Peyer's patch (tissue), 4 donors: ENCODE results near the gene ZBTB46. TPM values are rescaled to one million over a fixed set of nuclear protein-coding genes. Genes with fewer than 3 reads are reported as not detected.

ENCODE experiments used
- DNase-seq, 3 donors: peaks; one replicate each; pipeline ENCODE4 v3.0.0-alpha.2; 2017 to 2019
- H3K27ac ChIP-seq, 4 donors: fragments of 200-600 bp; sonication (generic); one replicate each; pipeline ENCODE4 v1.5.1; 2016 to 2019
- H3K27me3 ChIP-seq, 2 donors: fragments of 200-600 bp; sonication (generic); one replicate each; pipeline ENCODE4 v1.5.1; 2019
- H3K36me3 ChIP-seq, 3 donors: fragments of 200-600 bp; sonication (generic); one replicate each; pipeline ENCODE4 v1.5.1; 2016 to 2019
- H3K4me1 ChIP-seq, 4 donors: fragments of 200-600 bp; sonication (generic); one replicate each; pipeline ENCODE4 v1.5.1; 2016 to 2019
- H3K4me3 ChIP-seq, 4 donors: fragments of 200-600 bp; sonication (generic); 1 replicate in 3 of 4; 2 replicates in 1 of 4; pipeline ENCODE4 v1.5.1; 2016 to 2019; ENCODE audit warnings: mild to moderate bottlenecking in 1 of 4
- H3K9me3 ChIP-seq, 4 donors: fragments of 200-600 bp; sonication (generic); one replicate each; pipeline ENCODE4 v1.5.1; 2016 to 2019; ENCODE audit warnings: mild to moderate bottlenecking in 1 of 4
- CTCF ChIP-seq, 6 experiments: fragments of 450-650 bp in 4 of 6; fragments of 200-600 bp in 2 of 6; sonication (generic) in 1 of 6; IDR thresholded peaks; one replicate each; pipeline ENCODE4 v1.5.1; 2017 to 2019; ENCODE audit warnings: antibody characterized with exemption in 6 of 6, mild to moderate bottlenecking in 3 of 6, moderate library complexity in 1 of 6
- POLR2A ChIP-seq, 2 donors: fragments of 450-650 bp; IDR thresholded peaks; one replicate each; pipeline ENCODE4 v1.5.1; 2017; ENCODE audit warnings: antibody characterized with exemption in 2 of 2, mild to moderate bottlenecking in 2 of 2, moderate library complexity in 2 of 2
- total RNA-seq, 4 donors: library from RNA; depleted of rRNA; stranded (reverse); fragments of >200 nt; gene quantifications; one replicate each; pipeline ENCODE4 v1.1.0, GENCODE V29; 2016

ZBTB46 gene
- total RNA-seq, 4 donors from 2014 or later = 1.9 to 33.0 (median 4.4) TPM

DNA sequence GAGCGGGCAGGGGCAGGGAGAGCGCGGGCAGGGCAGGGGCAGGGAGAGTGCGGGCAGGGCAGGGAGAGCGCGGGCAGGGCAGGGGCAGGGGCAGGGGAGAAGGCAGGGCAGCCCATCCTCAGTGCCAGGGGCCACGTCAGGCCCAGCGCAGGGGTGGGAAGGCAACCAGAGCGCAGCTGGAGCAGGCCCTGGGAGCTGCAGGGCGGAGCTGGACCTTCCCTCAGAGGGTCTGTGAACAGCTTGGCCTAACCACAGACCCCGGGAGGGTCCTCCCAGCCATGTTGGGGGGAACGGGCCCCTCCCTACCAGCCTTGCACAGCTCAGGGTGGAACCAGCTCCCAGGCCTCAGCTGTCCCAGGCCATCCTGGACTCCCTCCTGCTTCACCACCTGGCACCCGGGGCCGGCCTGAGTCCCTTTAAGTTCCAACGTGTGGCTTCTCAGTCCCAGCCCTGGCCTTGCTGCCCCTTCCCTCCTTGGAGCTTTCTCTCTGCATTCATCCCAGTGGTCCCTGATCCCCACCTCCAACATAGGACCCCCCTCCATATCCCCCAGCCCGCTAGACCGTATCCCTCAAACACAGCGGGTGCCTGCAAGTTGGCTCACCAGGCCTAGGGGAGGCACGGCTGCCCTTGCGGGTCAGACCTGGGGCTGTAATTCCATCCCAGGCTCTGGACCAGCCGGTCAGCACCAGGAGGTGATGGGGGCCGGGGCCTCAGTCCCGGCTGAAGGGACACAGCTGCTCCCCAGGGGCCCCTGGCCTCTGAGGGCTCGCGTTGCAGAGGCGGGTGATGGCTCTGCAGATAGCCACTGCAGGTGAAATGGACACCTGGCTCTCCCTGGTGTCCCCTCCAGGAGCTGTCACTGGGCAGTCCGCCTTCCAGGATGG lies 5.6 kb upstream of the ZBTB46 start:
- H3K36me3 ChIP-seq = no peaks in the 10 kb centered on the region
- H3K4me3 ChIP-seq = no peak overlapping the region
- H3K9me3 ChIP-seq = no peaks in the 10 kb centered on the region
- H3K4me1 ChIP-seq = peaks cover 0 to 27% (median 4%) of the 10 kb centered on the region in 4 donors
- H3K27ac ChIP-seq = no peak overlapping the region
- no peak for TF ChIP-seq POLR2A (IDR thresholded peaks at IDR 0.05)
- TF ChIP-seq CTCF (IDR thresholded peaks at IDR 0.05) = no peak
- H3K27me3 ChIP-seq = no peaks in the 10 kb centered on the region
- DNase-seq = no peak

GRCh38 chr20:63835021-63835858 lies 4.2 kb upstream of the ZBTB46 start:
- H3K9me3 ChIP-seq = no peaks in the 10 kb centered on the region
- H3K27ac ChIP-seq = peak overlapping the region in 2 of 4 donors; percentile 35 to 38
- TF ChIP-seq CTCF (IDR thresholded peaks at IDR 0.05) = no peak
- TF ChIP-seq POLR2A (IDR thresholded peaks at IDR 0.05) = no peak

GRCh38 chr20:63834491-63834880 lies 3.4 kb upstream of the ZBTB46 start:
- peak overlapping the region in 3 of 4 donors; percentile 10 to 38 (median 31) for H3K27ac ChIP-seq
- no peaks in the 10 kb centered on the region for H3K9me3 ChIP-seq
- no peak for DNase-seq
- no peak overlapping the region for H3K4me3 ChIP-seq
- no peak for TF ChIP-seq POLR2A (IDR thresholded peaks at IDR 0.05)
- TF ChIP-seq CTCF (IDR thresholded peaks at IDR 0.05) = no peak
- peaks cover 0 to 41% (median 11%) of the 10 kb centered on the region in 4 donors for H3K4me1 ChIP-seq
- H3K27me3 ChIP-seq = peaks cover 0 to 10% of the 10 kb centered on the region in 2 donors
- H3K36me3 ChIP-seq = no peaks in the 10 kb centered on the region

More at GRCh38 chr20:63835021-63835858, 4.2 kb upstream of the ZBTB46 start:
- no peak overlapping the region for H3K4me3 ChIP-seq
- H3K4me1 ChIP-seq = peaks cover 0 to 34% (median 8%) of the 10 kb centered on the region in 4 donors
- H3K27me3 ChIP-seq = peaks cover 0 to 3% of the 10 kb centered on the region in 2 donors
- H3K36me3 ChIP-seq = no peaks in the 10 kb centered on the region
- peak in 2 of 3 donors; percentile 41 to 80 for DNase-seq

GRCh38 chr20:63833776-63834490 lies 2.9 kb upstream of the ZBTB46 start:
- peaks cover 0 to 14% of the 10 kb centered on the region in 2 donors for H3K27me3 ChIP-seq
- no peak for DNase-seq
- no peak for TF ChIP-seq CTCF (IDR thresholded peaks at IDR 0.05)
- TF ChIP-seq POLR2A (IDR thresholded peaks at IDR 0.05) = no peak
- peak overlapping the region in 3 of 4 donors; percentile 10 to 38 (median 31) for H3K27ac ChIP-seq
- H3K36me3 ChIP-seq = no peaks in the 10 kb centered on the region
- H3K4me1 ChIP-seq = peaks cover 0 to 47% (median 11%) of the 10 kb centered on the region in 4 donors
- H3K9me3 ChIP-seq = no peaks in the 10 kb centered on the region
- H3K4me3 ChIP-seq = no peak overlapping the region
